ENCODE measurements around the gene NT5C3B. TPM values are rescaled to one million over a fixed set of nuclear protein-coding genes. Genes with fewer than 3 reads are reported as not detected.

NT5C3B gene
- total and polyA plus RNA-seq, 12 donors: 14.5 to 48.5 (median 21.4) TPM

DNA sequence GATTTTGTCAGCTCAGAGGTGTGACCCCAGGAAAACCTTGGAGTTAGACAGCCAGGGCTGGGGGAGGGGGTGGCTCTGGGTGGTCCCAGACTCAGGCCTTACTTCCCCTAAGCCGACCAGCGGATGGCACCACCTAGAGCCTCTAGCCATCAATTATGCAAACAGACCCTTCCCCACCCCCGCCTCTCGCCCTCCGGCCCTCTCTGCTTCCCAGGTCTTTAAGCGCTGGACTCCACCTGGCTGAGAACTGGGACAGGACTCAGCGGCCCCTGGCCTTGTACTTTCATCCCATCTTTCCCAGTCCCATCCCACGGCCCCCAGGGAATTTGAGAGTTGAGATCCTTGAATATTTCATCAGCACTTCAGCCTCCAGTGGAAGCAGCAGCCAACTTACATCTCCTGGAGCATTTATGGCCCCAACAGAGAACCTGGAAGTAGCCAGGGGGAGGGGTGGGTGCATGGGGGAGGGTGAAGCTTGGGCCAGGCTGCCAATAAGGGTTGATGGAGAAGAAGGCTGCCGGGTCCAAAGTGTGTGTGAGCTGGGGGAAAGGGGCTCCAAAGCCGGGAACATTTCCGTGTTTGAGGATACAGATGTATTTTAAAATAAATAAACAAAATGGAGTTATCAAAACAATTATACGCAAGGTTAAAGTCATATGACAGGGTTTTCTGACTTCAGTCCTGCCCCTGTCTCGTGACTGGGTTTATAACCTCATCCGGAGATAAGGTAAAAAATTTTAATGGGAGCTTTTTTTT is 42.1 kb downstream of the NT5C3B start:
- Histone ChIP-seq H3K27me3 (no peaks in the 10 kb centered on the region), H3K4me3 (peak overlapping the region in 7 of 10 donors; percentile 12 to 34 (median 30)), H3K4me1 (peaks cover 14 to 43% (median 32%) of the 10 kb centered on the region in 9 donors), H3K9me3 (no peaks in the 10 kb centered on the region), H3K36me3 (no peaks in the 10 kb centered on the region), H3K27ac (peak overlapping the region; percentile 75 to 98 (median 90))
- DNase-seq (no peak), ATAC-seq (peak in 7 of 8 donors; percentile 10 to 55 (median 38))
- 42 to 57% methylated on average over 14 of the region's 14 CpGs for WGBS, 2 donors
- intact Hi-C loops (cut with DNase I): loop anchor here in 2 of 10 donors (2.0 to 5.0 kb wide), 2 partner anchors 17 to 1358 kb away; no protein-coding TSS in a partner anchor
- TF ChIP-seq, protein P1, sequence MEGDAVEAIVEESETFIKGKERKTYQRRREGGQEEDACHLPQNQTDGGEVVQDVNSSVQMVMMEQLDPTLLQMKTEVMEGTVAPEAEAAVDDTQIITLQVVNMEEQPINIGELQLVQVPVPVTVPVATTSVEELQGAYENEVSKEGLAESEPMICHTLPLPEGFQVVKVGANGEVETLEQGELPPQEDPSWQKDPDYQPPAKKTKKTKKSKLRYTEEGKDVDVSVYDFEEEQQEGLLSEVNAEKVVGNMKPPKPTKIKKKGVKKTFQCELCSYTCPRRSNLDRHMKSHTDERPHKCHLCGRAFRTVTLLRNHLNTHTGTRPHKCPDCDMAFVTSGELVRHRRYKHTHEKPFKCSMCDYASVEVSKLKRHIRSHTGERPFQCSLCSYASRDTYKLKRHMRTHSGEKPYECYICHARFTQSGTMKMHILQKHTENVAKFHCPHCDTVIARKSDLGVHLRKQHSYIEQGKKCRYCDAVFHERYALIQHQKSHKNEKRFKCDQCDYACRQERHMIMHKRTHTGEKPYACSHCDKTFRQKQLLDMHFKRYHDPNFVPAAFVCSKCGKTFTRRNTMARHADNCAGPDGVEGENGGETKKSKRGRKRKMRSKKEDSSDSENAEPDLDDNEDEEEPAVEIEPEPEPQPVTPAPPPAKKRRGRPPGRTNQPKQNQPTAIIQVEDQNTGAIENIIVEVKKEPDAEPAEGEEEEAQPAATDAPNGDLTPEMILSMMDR (IDR thresholded peaks at IDR 0.05): peak in 1 of 9 donors; percentile 9

DNA sequence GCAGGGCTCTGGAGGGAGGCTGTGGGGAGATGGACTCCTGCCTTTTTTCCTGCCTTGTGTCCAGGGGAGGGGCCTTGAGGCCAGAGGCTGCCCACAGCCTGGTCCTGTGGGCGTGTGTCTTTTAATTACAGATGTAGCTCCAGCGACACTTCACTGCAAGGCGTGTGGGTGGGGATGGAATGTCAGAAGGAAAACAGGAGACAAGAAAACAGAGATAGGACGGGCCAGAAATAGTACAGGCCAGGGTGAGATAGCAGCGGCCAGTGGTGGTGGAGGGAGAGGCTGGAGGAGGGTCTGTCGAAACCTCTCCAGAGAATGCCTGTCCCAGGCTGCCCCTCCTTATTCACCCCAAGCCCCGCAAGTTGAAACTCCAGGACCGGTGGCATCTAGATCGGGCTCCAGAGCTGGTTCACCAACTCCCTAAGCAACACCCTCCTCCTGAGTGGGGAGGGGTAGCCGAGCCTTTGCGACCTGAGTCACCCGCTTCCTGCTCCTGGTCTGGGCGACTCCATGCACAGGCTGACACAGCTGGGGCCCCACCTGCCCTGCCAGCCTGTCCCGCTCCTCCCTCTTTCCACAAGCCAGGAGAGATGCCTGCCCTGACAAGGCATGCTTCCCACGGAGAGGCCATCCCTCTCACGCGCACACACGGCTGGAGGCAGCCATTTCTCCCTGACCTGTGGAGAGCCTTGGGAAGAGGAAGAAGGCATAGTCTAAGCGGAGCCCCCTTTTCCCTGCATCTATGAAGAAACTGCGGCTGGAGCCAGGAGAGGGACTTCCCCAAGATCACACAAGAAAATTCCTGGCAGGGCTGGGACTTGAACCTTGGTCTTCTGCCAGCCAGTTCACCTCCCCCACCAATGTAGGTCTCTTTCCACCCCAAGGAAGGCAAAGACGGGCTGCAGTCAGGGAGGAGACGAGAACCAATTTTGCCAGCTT is 42.9 kb downstream of the NT5C3B start:
- no peaks in the 10 kb centered on the region for H3K27me3 ChIP-seq
- intact Hi-C loops (cut with DNase I): loop anchor here in 2 of 10 donors (2.0 to 5.0 kb wide), 2 partner anchors 16 to 1359 kb away; no protein-coding TSS in a partner anchor
- 13 to 24% methylated on average over 22 of the region's 22 CpGs for WGBS, 2 donors

DNA sequence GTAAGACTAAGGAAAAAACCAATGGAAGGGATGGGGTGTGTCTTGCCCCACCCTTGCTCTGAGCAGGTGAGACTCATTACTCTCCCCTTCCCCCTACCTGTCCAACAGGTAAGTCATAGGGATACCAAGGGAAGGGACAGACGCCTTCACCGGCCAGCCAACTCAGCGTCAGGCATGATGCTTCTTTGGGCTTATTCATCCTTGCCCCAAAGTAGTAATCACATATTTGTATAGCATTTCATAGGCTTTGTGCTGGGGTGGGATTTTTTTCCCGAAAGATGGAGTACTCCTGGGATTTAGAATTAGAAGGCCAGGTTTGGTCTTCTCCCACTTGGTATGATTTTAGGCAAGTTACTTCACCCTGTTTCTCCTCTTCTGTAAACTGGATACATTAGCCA is 49.0 kb downstream of the NT5C3B start:
- intact Hi-C loops (cut with DNase I): no loop called here
- Histone ChIP-seq H3K4me1 (peaks cover 8 to 58% (median 44%) of the 10 kb centered on the region in 9 donors), H3K27ac (peak overlapping the region in 4 of 10 donors; percentile 20 to 97 (median 46)), H3K27me3 (peaks cover 0 to 6% (median 0%) of the 10 kb centered on the region in 7 donors), H3K36me3 (no peaks in the 10 kb centered on the region), H3K9me3 (no peaks in the 10 kb centered on the region), H3K4me3 (peak overlapping the region in 2 of 10 donors; percentile 91 to 92)
- TF ChIP-seq, protein P1 (IDR thresholded peaks at IDR 0.05): no peak
- DNase-seq: no peak
- 34 to 36% methylated on average over 4 of the region's 4 CpGs for WGBS, 2 donors
- no peak for ATAC-seq

More for the DNA sequence above, 42.9 kb downstream of the NT5C3B start:
- Histone ChIP-seq H3K27ac (peak overlapping the region; percentile 75 to 98 (median 90)), H3K4me1 (peaks cover 14 to 44% (median 34%) of the 10 kb centered on the region in 9 donors), H3K4me3 (peak overlapping the region in 7 of 10 donors; percentile 12 to 34 (median 30)), H3K9me3 (no peaks in the 10 kb centered on the region), H3K36me3 (no peaks in the 10 kb centered on the region)
- TF ChIP-seq, protein P1 (IDR thresholded peaks at IDR 0.05): no peak
- peak; percentile 77 to 91 (median 86) for ATAC-seq
- peak; percentile 60 to 78 for DNase-seq

Measured in heart right ventricle (tissue), 16 donors.